ENCODE data around the gene S1PR3.

Gene S1PR3

GRCh38 chr9:88969646-88970373, 21.5 kb upstream of the S1PR3 start:
- TF ChIP-seq FOXK2 (IDR thresholded peaks at IDR 0.05) (no peak), HDGF (IDR thresholded peaks at IDR 0.05; ENCODE audit: borderline replicate concordance) (no peak), BHLHE40 (IDR thresholded peaks at IDR 0.05; ENCODE audit: borderline replicate concordance) (no peak), ZNF384 (IDR thresholded peaks at IDR 0.05) (no peak), TARDBP (IDR thresholded peaks at IDR 0.05) (no peak), L3MBTL2 (conservative IDR thresholded peaks at IDR 0.05) (no peak), ARNT (IDR thresholded peaks at IDR 0.05) (no peak), CTBP1 (IDR thresholded peaks at IDR 0.05; ENCODE audit: borderline replicate concordance) (no peak), FOXA1 (IDR thresholded peaks at IDR 0.05) (no peak), ELF4 (IDR thresholded peaks at IDR 0.05) (no peak)
- ChIA-PET POLR2A (no interaction called here), CTCF (no interaction called here)
- DNase-seq (ENCODE audit: extremely low spot score): no peak

- no peak for DNase-seq (ENCODE audit: extremely low spot score)
- ChIA-PET CTCF (no interaction called here), POLR2A (no interaction called here)
- TF ChIP-seq SUZ12 (IDR thresholded peaks at IDR 0.05): no peak
- TF ChIP-seq FOXA1 (IDR thresholded peaks at IDR 0.05): no peak
- TF ChIP-seq SP1 (IDR thresholded peaks at IDR 0.05): no peak
- TF ChIP-seq BHLHE40 (IDR thresholded peaks at IDR 0.05; ENCODE audit: borderline replicate concordance): no peak
- no peak for TF ChIP-seq ARNT (IDR thresholded peaks at IDR 0.05)
- no peak for TF ChIP-seq LEF1 (IDR thresholded peaks at IDR 0.05; ENCODE audit: borderline replicate concordance)
- no peak for TF ChIP-seq ELF4 (IDR thresholded peaks at IDR 0.05)
- no peak for TF ChIP-seq FOXK2 (IDR thresholded peaks at IDR 0.05)
- no peak for TF ChIP-seq PKNOX1 (IDR thresholded peaks at IDR 0.05)
- TF ChIP-seq FOXM1 (IDR thresholded peaks at IDR 0.05; ENCODE audit: borderline replicate concordance): no peak
- TF ChIP-seq HDGF (IDR thresholded peaks at IDR 0.05; ENCODE audit: borderline replicate concordance): no peak
- no peak for TF ChIP-seq TARDBP (IDR thresholded peaks at IDR 0.05)
- no peak for TF ChIP-seq L3MBTL2 (conservative IDR thresholded peaks at IDR 0.05)
Observed at GRCh38 chr9:88971131-88971960, 19.9 kb upstream of the S1PR3 start.

- POLR2A ChIA-PET: no interaction called here
Observed at GRCh38 chr9:88972401-88972800, 18.9 kb upstream of the S1PR3 start.

GRCh38 chr9:88973281-88974045, 17.8 kb upstream of the S1PR3 start:
- no peak for TF ChIP-seq ARNT (IDR thresholded peaks at IDR 0.05)
- no peak for TF ChIP-seq ELF4 (IDR thresholded peaks at IDR 0.05)
- TF ChIP-seq FOXK2 (IDR thresholded peaks at IDR 0.05): no peak
- TF ChIP-seq FOXM1 (IDR thresholded peaks at IDR 0.05; ENCODE audit: borderline replicate concordance): no peak
- TF ChIP-seq SP1 (IDR thresholded peaks at IDR 0.05): no peak
- no peak for TF ChIP-seq ZNF384 (IDR thresholded peaks at IDR 0.05)
- no peak for TF ChIP-seq NFRKB (IDR thresholded peaks at IDR 0.05)
- no peak for TF ChIP-seq PKNOX1 (IDR thresholded peaks at IDR 0.05)
- TF ChIP-seq HDGF (IDR thresholded peaks at IDR 0.05; ENCODE audit: borderline replicate concordance): no peak
- no peak for TF ChIP-seq LEF1 (IDR thresholded peaks at IDR 0.05; ENCODE audit: borderline replicate concordance)
- no peak for TF ChIP-seq BHLHE40 (IDR thresholded peaks at IDR 0.05; ENCODE audit: borderline replicate concordance)
- no peak for TF ChIP-seq L3MBTL2 (conservative IDR thresholded peaks at IDR 0.05)
- DNase-seq (ENCODE audit: extremely low spot score): no peak
- ChIA-PET CTCF (no interaction called here), POLR2A (no interaction called here)

More at GRCh38 chr9:88972401-88972800, 18.9 kb upstream of the S1PR3 start:
- no peak for DNase-seq (ENCODE audit: extremely low spot score)
- CTCF ChIA-PET: no interaction called here
- no peak for TF ChIP-seq SP1 (IDR thresholded peaks at IDR 0.05)
- no peak for TF ChIP-seq TARDBP (IDR thresholded peaks at IDR 0.05)
- TF ChIP-seq FOXM1 (IDR thresholded peaks at IDR 0.05; ENCODE audit: borderline replicate concordance): no peak
- no peak for TF ChIP-seq NFRKB (IDR thresholded peaks at IDR 0.05)
- no peak for TF ChIP-seq SUZ12 (IDR thresholded peaks at IDR 0.05)
- TF ChIP-seq LEF1 (IDR thresholded peaks at IDR 0.05; ENCODE audit: borderline replicate concordance): no peak
- TF ChIP-seq HDGF (IDR thresholded peaks at IDR 0.05; ENCODE audit: borderline replicate concordance): no peak
- TF ChIP-seq BHLHE40 (IDR thresholded peaks at IDR 0.05; ENCODE audit: borderline replicate concordance): no peak
- TF ChIP-seq L3MBTL2 (conservative IDR thresholded peaks at IDR 0.05): no peak
- no peak for TF ChIP-seq FOXK2 (IDR thresholded peaks at IDR 0.05)

- POLR2A ChIA-PET: no interaction called here
- CTCF ChIA-PET: no interaction called here
Observed at GRCh38 chr9:88974641-88975040, 16.6 kb upstream of the S1PR3 start.

More at GRCh38 chr9:88974641-88975040, 16.6 kb upstream of the S1PR3 start:
- TF ChIP-seq LEF1 (IDR thresholded peaks at IDR 0.05; ENCODE audit: borderline replicate concordance) (no peak), PKNOX1 (IDR thresholded peaks at IDR 0.05) (no peak), CTBP1 (IDR thresholded peaks at IDR 0.05; ENCODE audit: borderline replicate concordance) (no peak), L3MBTL2 (conservative IDR thresholded peaks at IDR 0.05) (no peak), SUZ12 (IDR thresholded peaks at IDR 0.05) (no peak), FOXA1 (IDR thresholded peaks at IDR 0.05) (no peak), HDGF (IDR thresholded peaks at IDR 0.05; ENCODE audit: borderline replicate concordance) (no peak), SP1 (IDR thresholded peaks at IDR 0.05) (no peak), ZNF384 (IDR thresholded peaks at IDR 0.05) (no peak), NFRKB (IDR thresholded peaks at IDR 0.05) (no peak)
- DNase-seq (ENCODE audit: extremely low spot score): no peak

All from HEK293T (cell line).